T-helper 1 cell treated with Interleukin-12 subunit alpha and Interleukin-12 subunit beta and Interleukin-4 antibody, amounts not matched to agents 30 ng/mL and 1 ng/mL, for 36 hours (primary cell): ENCODE measurements around the gene KLF15. TPM values are rescaled to one million over a fixed set of nuclear protein-coding genes. Genes with fewer than 3 reads are reported as not detected.
"Not testable (repeated sequence)": the region's sequence is repeated elsewhere in the genome, so short reads cannot be mapped to it uniquely, and the experiment has no call there.

Experiments
- intact Hi-C: fragments of 100-400 bp; cut with micrococcal nuclease; formaldehyde crosslinking; loops from one replicate; pipeline ENCODE4 v1.15.1; 2024
- total RNA-seq: library from RNA; stranded (reverse); gene quantifications from 2 replicates; pipeline ENCODE4 v1.2.3, GENCODE V29; 2022

The KLF15 gene
- total RNA-seq, 1 donor from 2014 or later = not detected

GRCh38 chr3:126347543-126348161, 9.6 kb downstream of the KLF15 start:
- intact Hi-C loops = no loop called here

- intact Hi-C loops = no loop called here
These were observed 10.7 kb downstream of the KLF15 start for GRCh38 chr3:126346466-126346865.

- intact Hi-C loops = no loop called here
These were observed 11.4 kb downstream of the KLF15 start for GRCh38 chr3:126345641-126346460.

- intact Hi-C loops = no loop called here
These were observed 12.0 kb downstream of the KLF15 start for GRCh38 chr3:126345231-126345630.

GRCh38 chr3:126344380-126345041, 12.7 kb downstream of the KLF15 start:
- intact Hi-C loops = no loop called here

- intact Hi-C loops = no loop called here
These were observed 13.6 kb downstream of the KLF15 start for GRCh38 chr3:126343649-126344035.

- intact Hi-C loops = no loop called here
These were observed 14.1 kb downstream of the KLF15 start for GRCh38 chr3:126342991-126343648.

GRCh38 chr3:126342211-126342610, 15.0 kb downstream of the KLF15 start:
- intact Hi-C loops = no loop called here

GRCh38 chr3:126341755-126342150, 15.5 kb downstream of the KLF15 start:
- intact Hi-C loops = no loop called here

- intact Hi-C loops = no loop called here
These were observed 16.1 kb downstream of the KLF15 start for GRCh38 chr3:126340943-126341754.

- intact Hi-C loops = no loop called here
These were observed 16.6 kb downstream of the KLF15 start for GRCh38 chr3:126340596-126340942.

GRCh38 chr3:126340081-126340511, 17.1 kb downstream of the KLF15 start:
- intact Hi-C loops = no loop called here

- intact Hi-C loops = no loop called here
These were observed 17.7 kb downstream of the KLF15 start for GRCh38 chr3:126339466-126339865.

GRCh38 chr3:126338790-126339288, 18.4 kb downstream of the KLF15 start:
- intact Hi-C loops = no loop called here

- intact Hi-C loops = no loop called here
These were observed 19.1 kb downstream of the KLF15 start for GRCh38 chr3:126337980-126338651.

GRCh38 chr3:126331812-126332336, 25.3 kb downstream of the KLF15 start:
- intact Hi-C loops = not testable (repeated sequence)

- intact Hi-C loops = no loop called here
These were observed 27.1 kb downstream of the KLF15 start for GRCh38 chr3:126329927-126330725.

- intact Hi-C loops = no loop called here
These were observed 30.6 kb downstream of the KLF15 start for GRCh38 chr3:126326629-126327028.
